Mesodermal cell (in vitro differentiated cells): ENCODE results near the gene FUT8.
"Not testable (repeated sequence)": the region's sequence is repeated elsewhere in the genome, so short reads cannot be mapped to it uniquely, and the experiment has no call there.

Source experiments
- H3K27ac ChIP-seq: 2 replicates; pipeline ENCODE4 v1.7.0; 2013; ENCODE audit warnings: mild to moderate bottlenecking, low read depth, low read length, moderate library complexity; ENCODE audit not compliant: severe bottlenecking
- H3K36me3 ChIP-seq: 2 replicates; pipeline ENCODE4 v1.7.1; 2013; ENCODE audit warnings: mild to moderate bottlenecking, low read length, moderate library complexity; ENCODE audit not compliant: control insufficient read depth, insufficient read depth
- H3K4me1 ChIP-seq: one replicate; pipeline ENCODE4 v1.7.1; 2013; ENCODE audit warnings: mild to moderate bottlenecking, low read length; ENCODE audit not compliant: insufficient read depth, control insufficient read depth, poor library complexity, severe bottlenecking
- H3K4me3 ChIP-seq: 2 replicates; pipeline ENCODE4 v1.7.0; 2013; ENCODE audit warnings: low read length, control low read depth, mild to moderate bottlenecking; ENCODE audit not compliant: insufficient read depth, poor library complexity, severe bottlenecking; ENCODE audit errors: extremely low read depth
- H3K9me3 ChIP-seq: 2 replicates; pipeline ENCODE4 v1.7.1; 2013; ENCODE audit warnings: mild to moderate bottlenecking, low read length, moderate library complexity; ENCODE audit not compliant: control insufficient read depth
- WGBS, 2 experiments: methylation state at CpG; one replicate each; pipeline ENCODE4 v1.1.5; 2013; ENCODE audit warnings: missing lambda C conversion rate in 2 of 2; ENCODE audit not compliant: insufficient coverage in 2 of 2; 5-methylcytosine and 5-hydroxymethylcytosine counted together

Gene FUT8

GRCh38 chr14:65704850-65705249, 292.3 kb downstream of the FUT8 start:
- no peaks in the 10 kb centered on the region for H3K36me3 ChIP-seq
- H3K27ac ChIP-seq, result no peak overlapping the region
- H3K4me1 ChIP-seq, result peaks cover 11% of the 10 kb centered on the region
- H3K9me3 ChIP-seq, result no peaks in the 10 kb centered on the region
- no peak overlapping the region for H3K4me3 ChIP-seq

- WGBS, 2 experiments, result 83 to 94% methylated on average over 1 to 2 of the region's 6 CpGs
- Histone ChIP-seq H3K9me3 (peaks cover 3% of the 10 kb centered on the region), H3K27ac (no peak overlapping the region), H3K4me3 (no peak overlapping the region), H3K4me1 (peaks cover 2% of the 10 kb centered on the region), H3K36me3 (no peaks in the 10 kb centered on the region)
Observed at GRCh38 chr14:65709576-65709975, 297.0 kb downstream of the FUT8 start.

- H3K4me3 ChIP-seq, H3K36me3 ChIP-seq, H3K27ac ChIP-seq, H3K4me1 ChIP-seq: not testable (repeated sequence)
- WGBS, 2 experiments, result 82 to 97% methylated on average over 11 of the region's 35 CpGs
- H3K9me3 ChIP-seq, result peaks cover 17% of the 10 kb centered on the region
Observed at GRCh38 chr14:65716813-65717212, 304.3 kb downstream of the FUT8 start.

GRCh38 chr14:65717384-65717915, 304.9 kb downstream of the FUT8 start:
- H3K9me3 ChIP-seq, result peaks cover 17% of the 10 kb centered on the region
- 94 to 95% methylated on average over 23 to 26 of the region's 29 CpGs for WGBS, 2 experiments
- H3K27ac ChIP-seq, H3K36me3 ChIP-seq, H3K4me3 ChIP-seq, H3K4me1 ChIP-seq: not testable (repeated sequence)

DNA sequence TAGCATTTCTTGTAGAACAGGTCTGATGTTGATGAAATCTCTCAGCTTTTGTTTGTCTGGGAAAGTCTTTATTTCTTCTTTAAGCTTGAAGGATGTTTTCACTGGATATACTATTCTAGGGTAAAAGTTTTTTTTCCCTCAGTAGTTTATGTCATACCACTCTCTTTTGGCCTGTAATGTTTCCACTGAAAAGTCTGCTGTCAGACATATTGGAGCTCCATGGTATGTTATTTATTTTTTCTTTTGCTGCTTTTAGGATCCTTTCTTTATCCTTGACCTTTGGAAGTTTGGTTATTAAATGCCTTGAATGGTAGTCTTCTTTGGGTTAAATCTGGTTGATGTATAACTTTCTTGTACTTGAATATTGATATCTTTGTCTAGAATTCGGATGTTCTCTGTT, 306.1 kb downstream of the FUT8 start:
- H3K27ac ChIP-seq, result no peak overlapping the region
- no peak overlapping the region for H3K4me3 ChIP-seq
- peaks cover 3% of the 10 kb centered on the region for H3K36me3 ChIP-seq
- H3K9me3 ChIP-seq, result peaks cover 17% of the 10 kb centered on the region
- H3K4me1 ChIP-seq, result no peaks in the 10 kb centered on the region
- no CpG with 5 or more reads among the region's 1 CpG for WGBS, 2 experiments

- Histone ChIP-seq H3K4me1 (no peaks in the 10 kb centered on the region), H3K36me3 (peaks cover 3% of the 10 kb centered on the region), H3K4me3 (no peak overlapping the region), H3K27ac (no peak overlapping the region), H3K9me3 (peaks cover 14% of the 10 kb centered on the region)
- WGBS, 2 experiments, result 100% methylated on average over 1 of the region's 1 CpG; no CpG with 5 or more reads in 1 of the 2 experiments
Observed at GRCh38 chr14:65720171-65720570, 307.6 kb downstream of the FUT8 start.

GRCh38 chr14:65720743-65721142, 308.2 kb downstream of the FUT8 start:
- H3K4me1 ChIP-seq, result no peaks in the 10 kb centered on the region
- H3K36me3 ChIP-seq, result peaks cover 3% of the 10 kb centered on the region
- peaks cover 12% of the 10 kb centered on the region for H3K9me3 ChIP-seq
- no peak overlapping the region for H3K27ac ChIP-seq
- H3K4me3 ChIP-seq, result no peak overlapping the region
- WGBS, 2 experiments, result 83 to 90% methylated on average over 2 to 5 of the region's 5 CpGs

GRCh38 chr14:65723348-65723747, 310.8 kb downstream of the FUT8 start:
- H3K4me3 ChIP-seq, result no peak overlapping the region
- peaks cover 13% of the 10 kb centered on the region for H3K36me3 ChIP-seq
- peaks cover 19% of the 10 kb centered on the region for H3K9me3 ChIP-seq
- H3K27ac ChIP-seq, result no peak overlapping the region
- WGBS, 2 experiments, result 84 to 100% methylated on average over 2 to 3 of the region's 3 CpGs
- H3K4me1 ChIP-seq, result no peaks in the 10 kb centered on the region

- no CpG with 5 or more reads among the region's 3 CpGs for WGBS, 2 experiments
Observed at GRCh38 chr14:65728604-65729003, 316.1 kb downstream of the FUT8 start.

GRCh38 chr14:65729566-65729965, 317.0 kb downstream of the FUT8 start:
- no peak overlapping the region for H3K27ac ChIP-seq
- peaks cover 10% of the 10 kb centered on the region for H3K36me3 ChIP-seq
- no peaks in the 10 kb centered on the region for H3K4me1 ChIP-seq
- WGBS, 2 experiments, result 90 to 97% methylated on average over 2 of the region's 5 CpGs
- peaks cover 8% of the 10 kb centered on the region for H3K9me3 ChIP-seq
- no peak overlapping the region for H3K4me3 ChIP-seq

More at GRCh38 chr14:65728604-65729003, 316.1 kb downstream of the FUT8 start:
- H3K36me3 ChIP-seq, result peaks cover 10% of the 10 kb centered on the region
- H3K9me3 ChIP-seq, result peaks cover 8% of the 10 kb centered on the region
- H3K4me3 ChIP-seq, result no peak overlapping the region
- H3K27ac ChIP-seq, result no peak overlapping the region
- H3K4me1 ChIP-seq, result no peaks in the 10 kb centered on the region

GRCh38 chr14:65731933-65732506, 319.5 kb downstream of the FUT8 start:
- 80% methylated on average over 1 of the region's 2 CpGs for WGBS, 2 experiments
- Histone ChIP-seq H3K27ac (no peak overlapping the region), H3K9me3 (peaks cover 4% of the 10 kb centered on the region), H3K4me3 (no peak overlapping the region), H3K36me3 (peaks cover 4% of the 10 kb centered on the region), H3K4me1 (no peaks in the 10 kb centered on the region)
